ENCODE results near the gene PIGQ. TPM values are rescaled to one million over a fixed set of nuclear protein-coding genes. Genes with fewer than 3 reads are reported as not detected.

PIGQ gene
- total and polyA plus RNA-seq, 2 of the 8 experiments (the other 6 are each of a cell fraction or from before 2014, with no cell fraction given), result 36.0 to 49.2 TPM

DNA sequence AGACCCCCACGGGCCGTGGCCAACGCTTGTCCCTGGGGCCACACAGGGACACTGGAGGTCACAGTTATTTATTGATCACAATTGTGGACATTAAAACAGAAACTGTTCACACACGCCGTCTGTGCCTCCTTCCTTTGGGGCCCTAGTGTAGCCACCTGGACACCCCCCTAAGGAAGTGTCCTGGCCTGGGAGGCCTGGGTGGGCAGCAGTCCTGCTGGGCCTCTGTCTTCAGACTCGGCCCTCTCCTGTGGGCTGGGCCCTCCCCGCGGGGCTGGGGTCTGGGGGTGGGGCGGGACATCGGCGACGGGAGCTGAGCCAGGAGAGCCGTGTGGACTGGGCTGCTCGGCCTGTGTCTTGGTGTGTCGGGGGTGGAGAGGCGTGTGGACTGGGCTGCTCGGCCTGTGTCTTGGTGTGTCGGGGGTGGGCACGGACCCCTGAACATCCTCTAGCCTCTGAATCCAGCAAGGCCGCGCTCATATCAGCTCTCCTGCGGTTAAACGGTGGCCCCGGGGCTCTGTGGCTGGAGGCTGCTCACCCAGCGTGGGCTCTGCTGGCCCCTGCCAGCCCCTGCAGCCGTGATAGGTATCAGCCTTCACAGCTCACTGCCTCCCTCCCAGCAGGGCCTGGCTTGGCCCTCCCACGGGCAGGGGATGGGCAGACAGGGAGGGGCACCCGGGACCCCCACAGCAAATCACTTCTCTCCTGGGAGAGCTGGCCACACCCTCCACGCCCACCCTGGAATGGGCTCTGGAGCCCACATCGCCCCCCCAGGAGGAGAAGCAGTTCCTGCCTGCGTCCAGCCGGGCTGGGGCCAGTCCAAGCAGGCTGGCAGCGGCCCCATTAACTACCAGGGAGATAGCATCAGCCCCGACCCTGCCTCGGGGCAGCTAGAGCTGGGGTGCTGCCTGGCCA is 4.1 kb upstream of the PIGQ start:
- Histone ChIP-seq H2BK15ac (ENCODE audit: low read length) (no peak overlapping the region; the same call in 1 of the 2 replicates), H3K36me3 (ENCODE audit: control insufficient read depth in 2 of 4, insufficient read depth in 4 of 4, low read length in 3 of 4) (no peaks in the 10 kb centered on the region), H2BK12ac (ENCODE audit: low read depth, low read length) (peak overlapping the region; percentile 39; the same call in 1 of the 2 replicates), H2BK5ac (ENCODE audit: low read depth, low read length) (no peak overlapping the region), H4K91ac (replicated peaks; ENCODE audit: insufficient read length, low read length) (no peak overlapping the region), H3K27ac (ENCODE audit: low read depth, low read length) (no peak overlapping the region), H3K79me1 (ENCODE audit: low read depth, low read length) (no peaks in the 10 kb centered on the region; the same call in 1 of the 2 replicates), H3K4me3 (ENCODE audit: extremely low read depth in 1 of 4, insufficient read depth in 2 of 4, low read depth in 3 of 4, low read length in 4 of 4) (no peak overlapping the region), H3K9me3 (ENCODE audit: insufficient read depth in 2 of 2, low read depth in 1 of 2, low read length in 1 of 2) (no peaks in the 10 kb centered on the region), H3K23me2 (ENCODE audit: low read depth, low read length) (peaks cover 12% of the 10 kb centered on the region), H3K79me2 (ENCODE audit: control insufficient read depth in 1 of 2, insufficient read depth in 2 of 2, low read length in 2 of 2) (peaks cover 0 to 5% of the 10 kb centered on the region in 2 experiments; a peak in 1 of 4 replicates), H3K9ac (replicated peaks in 1 of 4; ENCODE audit: extremely low read depth in 1 of 4, low read depth in 3 of 4, low read length in 3 of 4) (no peak overlapping the region; a peak in 1 of 7 replicates), H2AFZ (ENCODE audit: low read length) (no peak overlapping the region), H4K8ac (ENCODE audit: extremely low read depth, insufficient read depth, low read length) (peak overlapping the region; percentile 25; the same call in 1 of the 2 replicates), H2BK120ac (replicated peaks; ENCODE audit: low read depth, low read length) (no peak overlapping the region), H2AK5ac (ENCODE audit: low read depth, low read length) (no peak overlapping the region), H3K4me2 (ENCODE audit: insufficient read depth in 1 of 2, low read depth in 2 of 2, low read length in 2 of 2) (no peak overlapping the region; a peak in 1 of 4 replicates), H3K56ac (replicated peaks; ENCODE audit: insufficient read length, low read depth, low read length) (no peak overlapping the region), H3K4ac (replicated peaks; ENCODE audit: insufficient read length, low read depth, low read length) (peak overlapping the region; percentile 53), H4K20me1 (replicated peaks in 1 of 2; ENCODE audit: control insufficient read depth in 1 of 2, insufficient read depth in 2 of 2, low read length in 2 of 2) (peaks cover 0 to 3% of the 10 kb centered on the region in 2 experiments), H4K5ac (ENCODE audit: insufficient read length, low read depth, low read length) (no peak overlapping the region), H3K23ac (ENCODE audit: insufficient read length) (no peak overlapping the region), H3K18ac (ENCODE audit: extremely low read depth, low read length) (no peak overlapping the region), H3K14ac (ENCODE audit: insufficient read length) (no peak overlapping the region), H3K4me1 (replicated peaks in 1 of 4; ENCODE audit: control insufficient read depth in 3 of 4, insufficient read depth in 4 of 4, low read length in 3 of 4) (peaks cover 0 to 27% (median 12%) of the 10 kb centered on the region in 4 experiments; a peak in 5 of 7 replicates), H2BK20ac (ENCODE audit: low read length) (no peak overlapping the region), H3K27me3 (replicated peaks in 1 of 4; ENCODE audit: control insufficient read depth in 3 of 4, extremely low read depth in 1 of 4, insufficient read depth in 3 of 4, low read length in 3 of 4) (peaks cover 10 to 13% (median 12%) of the 10 kb centered on the region in 4 experiments; a peak in 6 of 7 replicates)
- CTCF ChIA-PET (ENCODE audit: partially characterized antibody), result interaction anchor here (0.6 to 2.3 kb wide), 6 partner anchors 9 to 1334 kb away, joined by 3 to 14 read pairs (median 4); no protein-coding TSS in a partner anchor
- DNase-seq (ENCODE audit: low read depth in 1 of 2, low spot score in 2 of 2), result no peak
- WGBS, 2 experiments (ENCODE audit: extremely low coverage in 1 of 2, insufficient coverage in 1 of 2, insufficient read length in 1 of 2, insufficient replicate concordance in 2 of 2, low coverage in 1 of 2, low lambda C conversion rate in 2 of 2, missing lambda C conversion rate in 1 of 2), result 85% methylated on average over 33 of the region's 35 CpGs; no CpG with 5 or more reads in 1 of the 2 experiments
- FAIRE-seq, result no peak
- POLR2A ChIA-PET (ENCODE audit: partially characterized antibody), result interaction anchor here (1.5 to 7.9 kb wide), 5 partner anchors 8 to 16 kb away, joined by 4 to 58 read pairs (median 7); no protein-coding TSS in a partner anchor
- no peak for TF ChIP-seq KDM1A (IDR thresholded peaks at IDR 0.05; ENCODE audit: borderline replicate concordance, low read length)
- no peak for TF ChIP-seq CHD2 (IDR thresholded peaks at IDR 0.05; ENCODE audit: low read length)
- TF ChIP-seq ASH2L (IDR thresholded peaks at IDR 0.05; ENCODE audit: low read length), result no peak
- TF ChIP-seq JUN (IDR thresholded peaks at IDR 0.05; ENCODE audit: low read depth, low read length), result no peak
- no peak for TF ChIP-seq HDAC6 (IDR thresholded peaks at IDR 0.05; ENCODE audit: low read depth, low read length)
- TF ChIP-seq TCF12 (IDR thresholded peaks at IDR 0.05; ENCODE audit: low read depth, low read length), result no peak
- no peak for TF ChIP-seq CHD1 (IDR thresholded peaks at IDR 0.05; ENCODE audit: low read depth, low read length)
- TF ChIP-seq RBBP5 (IDR thresholded peaks at IDR 0.05; ENCODE audit: borderline replicate concordance, low read depth, low read length), result no peak
- no peak for TF ChIP-seq TBP (IDR thresholded peaks at IDR 0.05; ENCODE audit: low read depth, low read length)
- TF ChIP-seq, protein P1, sequence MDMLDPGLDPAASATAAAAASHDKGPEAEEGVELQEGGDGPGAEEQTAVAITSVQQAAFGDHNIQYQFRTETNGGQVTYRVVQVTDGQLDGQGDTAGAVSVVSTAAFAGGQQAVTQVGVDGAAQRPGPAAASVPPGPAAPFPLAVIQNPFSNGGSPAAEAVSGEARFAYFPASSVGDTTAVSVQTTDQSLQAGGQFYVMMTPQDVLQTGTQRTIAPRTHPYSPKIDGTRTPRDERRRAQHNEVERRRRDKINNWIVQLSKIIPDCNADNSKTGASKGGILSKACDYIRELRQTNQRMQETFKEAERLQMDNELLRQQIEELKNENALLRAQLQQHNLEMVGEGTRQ (IDR thresholded peaks at IDR 0.05; ENCODE audit: low read length), result no peak

Data from H1 (cell line).